Endodermal cell (in vitro differentiated cells): ENCODE measurements around the gene FAM167B. TPM values are rescaled to one million over a fixed set of nuclear protein-coding genes. Genes with fewer than 3 reads are reported as not detected.

Experiments
- DNase-seq: peaks from one replicate; pipeline ENCODE4 v3.0.0-alpha.2; 2017
- H3K27ac ChIP-seq: 2 replicates; pipeline ENCODE4 v1.5.1; 2013; ENCODE audit warnings: mild to moderate bottlenecking, low read depth, low read length, moderate library complexity
- H3K27me3 ChIP-seq: 2 replicates; pipeline ENCODE4 v1.6.1; 2013; ENCODE audit warnings: mild to moderate bottlenecking, low read length, moderate library complexity; ENCODE audit not compliant: insufficient read depth, control insufficient read depth, poor library complexity, severe bottlenecking
- H3K36me3 ChIP-seq: 2 replicates; pipeline ENCODE4 v1.7.0; 2013; ENCODE audit warnings: mild to moderate bottlenecking, low read length, moderate library complexity; ENCODE audit not compliant: control insufficient read depth, insufficient read depth
- H3K4me1 ChIP-seq: one replicate; pipeline ENCODE4 v1.7.0; 2013; ENCODE audit warnings: low read length; ENCODE audit not compliant: control insufficient read depth, insufficient read depth
- H3K4me3 ChIP-seq: 2 replicates; pipeline ENCODE4 v1.5.1; 2013; ENCODE audit warnings: mild to moderate bottlenecking, low read length, moderate library complexity
- H3K9ac ChIP-seq: 2 replicates; pipeline ENCODE4 v1.6.1; 2013; ENCODE audit warnings: mild to moderate bottlenecking, low read length, moderate library complexity; ENCODE audit not compliant: poor library complexity, severe bottlenecking; ENCODE audit errors: extremely low read depth
- H3K9me3 ChIP-seq: 2 replicates; pipeline ENCODE4 v1.6.1; 2013; ENCODE audit warnings: mild to moderate bottlenecking, low read length, moderate library complexity; ENCODE audit not compliant: control insufficient read depth
- H3K27ac Mint-ChIP-seq: 2 replicates; pipeline ENCODE4 v1.8.0; 2020; ENCODE audit warnings: mixed read lengths
- H3K27me3 Mint-ChIP-seq: 2 replicates; pipeline ENCODE4 v1.8.0; 2021; ENCODE audit warnings: mild to moderate bottlenecking, mixed read lengths; ENCODE audit not compliant: insufficient read depth
- H3K36me3 Mint-ChIP-seq: 2 replicates; pipeline ENCODE4 v1.8.0; 2020; ENCODE audit warnings: low read depth, mixed read lengths
- H3K4me1 Mint-ChIP-seq: 2 replicates; pipeline ENCODE4 v1.8.0; 2020; ENCODE audit warnings: mixed read lengths
- H3K4me3 Mint-ChIP-seq: 2 replicates; pipeline ENCODE4 v1.8.0; 2020; ENCODE audit warnings: mild to moderate bottlenecking, moderate library complexity, mixed read lengths
- H3K9me3 Mint-ChIP-seq: 2 replicates; pipeline ENCODE4 v1.8.0; 2020; ENCODE audit warnings: mild to moderate bottlenecking, mixed read lengths
- CTCF ChIP-seq: fragments of 200-600 bp; sonication (generic); conservative IDR thresholded peaks from 2 replicates; pipeline ENCODE4 v1.5.0; 2021; ENCODE audit warnings: antibody characterized with exemption, mild to moderate bottlenecking
- WGBS, 2 experiments: methylation state at CpG; one replicate each; pipeline versions ENCODE4 v1.1.5 to v1.1.7; 2013; ENCODE audit warnings: missing lambda C conversion rate in 2 of 2, mixed read lengths in 1 of 2; ENCODE audit not compliant: insufficient coverage in 1 of 2, insufficient read length in 1 of 2; 5-methylcytosine and 5-hydroxymethylcytosine counted together
- total RNA-seq, 2 donors: library from RNA; stranded (reverse); fragmentation: NEBNext Ultra II Directional in 1 of 2; extraction: Animal tissue kit (Norgen Biotek cat#: 25700) in 1 of 2; gene quantifications; 2 replicates in 1 of 2; 3 replicates in 1 of 2; pipeline ENCODE4 v1.2.1, GENCODE V29; 2021

Gene FAM167B
- total RNA-seq, 2 donors from 2014 or later = 1.1 to 2.9 TPM

GRCh38 chr1:32208469-32208868 lies 38.6 kb upstream of the FAM167B start:
- H3K4me3 Mint-ChIP-seq = no peak overlapping the region
- WGBS, 2 experiments = 83 to 95% methylated on average over 4 to 6 of the region's 6 CpGs

GRCh38 chr1:32208891-32209328 lies 38.1 kb upstream of the FAM167B start, which contains the start of gene DCDC2B:
Gene DCDC2B (plus strand): TSS chr1:32209089. CDS start chr1:32209094, 5 bp downstream.
- Histone ChIP-seq H3K4me3 (no peak within 1 kb of the TSS), H3K9me3 (no peaks in the 10 kb centered on the region), H3K36me3 (peaks cover 14% of the 10 kb centered on the region), H3K27me3 (no peaks in the 10 kb centered on the region), H3K9ac (no peak within 1 kb of the TSS), H3K27ac (no peak within 1 kb of the TSS), H3K4me1 (no peaks in the 10 kb centered on the region)
- H3K27ac Mint-ChIP-seq = no peak within 1 kb of the TSS
- WGBS, 2 experiments = 91 to 100% methylated on average over 1 to 5 of the region's 5 CpGs
- H3K36me3 Mint-ChIP-seq = peaks cover 4% of the 10 kb centered on the region
- no peak within 1 kb of the TSS for H3K4me3 Mint-ChIP-seq
- no peak for DNase-seq
- no peak for TF ChIP-seq CTCF
- no peaks in the 10 kb centered on the region for H3K9me3 Mint-ChIP-seq
- H3K4me1 Mint-ChIP-seq = peaks cover 5% of the 10 kb centered on the region
- peaks cover 7% of the 10 kb centered on the region for H3K27me3 Mint-ChIP-seq

More at GRCh38 chr1:32208469-32208868, 38.6 kb upstream of the FAM167B start:
- H3K36me3 Mint-ChIP-seq = peaks cover 4% of the 10 kb centered on the region
- Histone ChIP-seq H3K27ac (no peak overlapping the region), H3K9ac (no peak overlapping the region), H3K4me3 (no peak overlapping the region), H3K4me1 (no peaks in the 10 kb centered on the region), H3K36me3 (peaks cover 14% of the 10 kb centered on the region), H3K9me3 (no peaks in the 10 kb centered on the region), H3K27me3 (no peaks in the 10 kb centered on the region)
- DNase-seq = no peak
- TF ChIP-seq CTCF = no peak
- no peaks in the 10 kb centered on the region for H3K9me3 Mint-ChIP-seq
- H3K4me1 Mint-ChIP-seq = peaks cover 5% of the 10 kb centered on the region
- no peak overlapping the region for H3K27ac Mint-ChIP-seq
- peaks cover 8% of the 10 kb centered on the region for H3K27me3 Mint-ChIP-seq

- H3K4me1 Mint-ChIP-seq = no peaks in the 10 kb centered on the region
- H3K27me3 Mint-ChIP-seq = no peaks in the 10 kb centered on the region
- H3K27ac Mint-ChIP-seq = no peak overlapping the region
- Histone ChIP-seq H3K27ac (no peak overlapping the region), H3K4me1 (no peaks in the 10 kb centered on the region), H3K9me3 (no peaks in the 10 kb centered on the region), H3K36me3 (peaks cover 43% of the 10 kb centered on the region), H3K27me3 (no peaks in the 10 kb centered on the region), H3K9ac (no peak overlapping the region), H3K4me3 (no peak overlapping the region)
- peak; percentile 87 for TF ChIP-seq CTCF
- H3K9me3 Mint-ChIP-seq = no peaks in the 10 kb centered on the region
- peak; percentile 90 for DNase-seq
- H3K36me3 Mint-ChIP-seq = peaks cover 33% of the 10 kb centered on the region
- H3K4me3 Mint-ChIP-seq = no peak overlapping the region
- WGBS, 2 experiments = 87 to 96% methylated on average over 5 to 10 of the region's 10 CpGs
These were observed 31.2 kb upstream of the FAM167B start for GRCh38 chr1:32215629-32216480.
